H9 (cell line): Measurements from ENCODE around the gene HNRNPLL. TPM values are rescaled to one million over a fixed set of nuclear protein-coding genes. Genes with fewer than 3 reads are reported as not detected.

ENCODE experiments used
- DNase-seq: peaks from one replicate; pipeline ENCODE4 v3.0.0-alpha.2; 2017
- H2AFZ ChIP-seq: one replicate; pipeline ENCODE4 v1.6.1; 2013; ENCODE audit warnings: mild to moderate bottlenecking, low read length, control low read depth, moderate library complexity
- H2AK5ac ChIP-seq: 2 replicates; pipeline ENCODE4 v1.6.1; 2013; ENCODE audit warnings: low read length, control low read depth, mixed read lengths; ENCODE audit not compliant: insufficient read length
- H2BK120ac ChIP-seq: one replicate; pipeline ENCODE4 v1.6.1; 2013; ENCODE audit warnings: low read depth, mild to moderate bottlenecking, low read length, control low read depth, inconsistent platforms; ENCODE audit not compliant: poor library complexity, severe bottlenecking
- H2BK12ac ChIP-seq: 2 replicates; pipeline ENCODE4 v1.6.1; 2013; ENCODE audit warnings: low read length, control low read depth, mixed read lengths, low read depth; ENCODE audit not compliant: insufficient read length
- H2BK15ac ChIP-seq: 2 replicates; pipeline ENCODE4 v1.6.1; 2013; ENCODE audit warnings: low read depth, low read length, control low read depth
- H2BK20ac ChIP-seq: one replicate; pipeline ENCODE4 v1.6.1; 2013; ENCODE audit warnings: low read depth, mild to moderate bottlenecking, low read length, control low read depth, inconsistent platforms; ENCODE audit not compliant: poor library complexity, severe bottlenecking
- H2BK5ac ChIP-seq: 2 replicates; pipeline ENCODE4 v1.6.1; 2013; ENCODE audit warnings: low read length, control low read depth, mixed read lengths; ENCODE audit not compliant: insufficient read length
- H3K14ac ChIP-seq: 2 replicates; pipeline ENCODE4 v1.6.1; 2013; ENCODE audit warnings: low read length, control low read depth; ENCODE audit not compliant: insufficient read depth
- H3K18ac ChIP-seq: 2 replicates; pipeline ENCODE4 v1.6.1; 2013; ENCODE audit warnings: low read depth, mild to moderate bottlenecking, mixed read lengths, low read length, control low read depth; ENCODE audit not compliant: insufficient read length
- H3K23ac ChIP-seq: 2 replicates; pipeline ENCODE4 v1.6.1; 2013; ENCODE audit warnings: low read length, control low read depth, mixed read lengths, low read depth; ENCODE audit not compliant: insufficient read length
- H3K23me2 ChIP-seq: 2 replicates; pipeline ENCODE4 v1.6.1; 2013; ENCODE audit warnings: low read depth, mild to moderate bottlenecking, mixed read lengths, low read length, control low read depth; ENCODE audit not compliant: insufficient read length, poor library complexity, severe bottlenecking
- H3K27ac ChIP-seq: 2 replicates; pipeline ENCODE4 v1.5.1; 2013; ENCODE audit warnings: low read length, control low read depth, mixed read lengths, low read depth; ENCODE audit not compliant: insufficient read length
- H3K27me3 ChIP-seq: 2 replicates; pipeline ENCODE4 v1.6.1; 2013; ENCODE audit warnings: low read length, control low read depth, inconsistent platforms; ENCODE audit not compliant: insufficient read depth
- H3K4ac ChIP-seq: 2 replicates; pipeline ENCODE4 v1.6.1; 2013; ENCODE audit warnings: low read depth, mild to moderate bottlenecking, control low read depth, inconsistent platforms, low read length, moderate library complexity
- H3K4me1 ChIP-seq: 2 replicates; pipeline ENCODE4 v1.6.1; 2013; ENCODE audit warnings: low read length, control low read depth, inconsistent platforms; ENCODE audit not compliant: insufficient read depth
- H3K4me2 ChIP-seq: 2 replicates; pipeline ENCODE4 v1.6.1; 2013; ENCODE audit warnings: low read length, control low read depth, mixed read lengths; ENCODE audit not compliant: insufficient read length, insufficient read depth
- H3K56ac ChIP-seq: 2 replicates; pipeline ENCODE4 v1.6.1; 2013; ENCODE audit warnings: low read depth, mild to moderate bottlenecking, mixed read lengths, low read length, control low read depth; ENCODE audit not compliant: insufficient read length
- H3K79me1 ChIP-seq: 2 replicates; pipeline ENCODE4 v1.6.1; 2013; ENCODE audit warnings: low read depth, mild to moderate bottlenecking, moderate library complexity, low read length, control low read depth, inconsistent platforms; ENCODE audit not compliant: insufficient read depth, poor library complexity, severe bottlenecking
- H3K79me2 ChIP-seq: 2 replicates; pipeline ENCODE4 v1.6.1; 2013; ENCODE audit warnings: low read length, control low read depth, inconsistent platforms; ENCODE audit not compliant: insufficient read depth
- H3K9ac ChIP-seq: 2 replicates; pipeline ENCODE4 v1.6.1; 2013; ENCODE audit warnings: low read length, control low read depth, mixed read lengths; ENCODE audit not compliant: insufficient read length; ENCODE audit errors: extremely low read depth
- H3K9me3 ChIP-seq: one replicate; pipeline ENCODE4 v1.6.1; 2013; ENCODE audit warnings: low read depth, low read length, inconsistent platforms; ENCODE audit not compliant: control insufficient read depth
- H3T11ph ChIP-seq: one replicate; pipeline ENCODE4 v1.6.1; 2013; ENCODE audit warnings: mild to moderate bottlenecking, low read length, control low read depth, inconsistent platforms
- H4K20me1 ChIP-seq: one replicate; pipeline ENCODE4 v1.6.1; 2013; ENCODE audit not compliant: control insufficient read depth, insufficient read length, insufficient read depth
- H4K5ac ChIP-seq: 2 replicates; pipeline ENCODE4 v1.6.1; 2013; ENCODE audit warnings: low read depth, mild to moderate bottlenecking, mixed read lengths, low read length, control low read depth; ENCODE audit not compliant: insufficient read length
- H4K8ac ChIP-seq: replicated peaks from 2 replicates; pipeline ENCODE4 v1.6.1; 2013; ENCODE audit warnings: low read length, control low read depth, mixed read lengths, low read depth; ENCODE audit not compliant: insufficient read length
- H4K91ac ChIP-seq: 2 replicates; pipeline ENCODE4 v1.6.1; 2013; ENCODE audit warnings: low read depth, mild to moderate bottlenecking, moderate library complexity, mixed read lengths, low read length, control low read depth; ENCODE audit not compliant: insufficient read length
- H3K27ac Mint-ChIP-seq, 3 experiments: 2 replicates in 2 of 3; 3 replicates in 1 of 3; pipeline ENCODE4 v1.8.0; 2020 to 2021; ENCODE audit warnings: mixed read lengths in 3 of 3, mild to moderate bottlenecking in 1 of 3, moderate library complexity in 1 of 3
- H3K27me3 Mint-ChIP-seq: 2 replicates; pipeline ENCODE4 v1.8.0; 2021; ENCODE audit warnings: low read depth, mild to moderate bottlenecking, moderate library complexity, mixed read lengths
- H3K36me3 Mint-ChIP-seq, 3 experiments: 2 replicates in 2 of 3; 3 replicates in 1 of 3; pipeline ENCODE4 v1.8.0; 2020 to 2021; ENCODE audit warnings: low read depth in 3 of 3, mixed read lengths in 3 of 3; ENCODE audit not compliant: insufficient read depth in 1 of 3
- H3K4me1 Mint-ChIP-seq, 2 experiments: 2 replicates each; pipeline ENCODE4 v1.8.0; 2020; ENCODE audit warnings: mixed read lengths in 2 of 2
- H3K4me3 Mint-ChIP-seq, 2 experiments: 2 replicates in 1 of 2; 3 replicates in 1 of 2; pipeline ENCODE4 v1.8.0; 2020 to 2021; ENCODE audit warnings: mild to moderate bottlenecking in 2 of 2, mixed read lengths in 2 of 2, moderate library complexity in 1 of 2
- H3K9me3 Mint-ChIP-seq, 2 experiments: 2 replicates in 1 of 2; 3 replicates in 1 of 2; pipeline ENCODE4 v1.8.0; 2020; ENCODE audit warnings: mild to moderate bottlenecking in 2 of 2, mixed read lengths in 2 of 2, moderate library complexity in 1 of 2
- CTCF ChIP-seq: fragments of 200-600 bp; sonication (generic); conservative IDR thresholded peaks from 3 replicates; pipeline ENCODE4 v1.8.0; 2021; ENCODE audit warnings: antibody characterized with exemption, mild to moderate bottlenecking
- WGBS: extraction: QIAGEN DNeasy Blood & Tissue Kit; methylation state at CpG from one replicate; pipeline ENCODE4 v1.1.7; 2013; ENCODE audit warnings: missing lambda C conversion rate, low lambda C conversion rate, mixed read lengths; ENCODE audit not compliant: insufficient read length; ENCODE audit errors: extremely low coverage; 5-methylcytosine and 5-hydroxymethylcytosine counted together
- total RNA-seq: library from RNA; stranded (reverse); gene quantifications from 2 replicates; pipeline ENCODE4 v1.2.1, GENCODE V29; 2021

HNRNPLL gene
- total RNA-seq, 1 experiment from 2014 or later: 52.3 TPM

- no peak overlapping the region for H2AK5ac ChIP-seq
- H3K56ac ChIP-seq: no peak overlapping the region
- H3K18ac ChIP-seq: no peak overlapping the region
- no peaks in the 10 kb centered on the region for H3K23me2 ChIP-seq
- H3K9me3 ChIP-seq: no peaks in the 10 kb centered on the region
- Mint-ChIP-seq H3K27ac (no peak overlapping the region; a peak in 1 of 7 replicates), H3K4me1 (peaks cover 7 to 9% of the 10 kb centered on the region in 2 experiments), H3K9me3 (no peaks in the 10 kb centered on the region), H3K36me3 (no peaks in the 10 kb centered on the region), H3K4me3 (no peak overlapping the region), H3K27me3 (peaks cover 17% of the 10 kb centered on the region)
- WGBS: no CpG with 5 or more reads among the region's 14 CpGs
- H2AFZ ChIP-seq: no peak overlapping the region
- H3T11ph ChIP-seq: no peak overlapping the region
- no peak overlapping the region for H3K4me2 ChIP-seq
- H3K27ac ChIP-seq: no peak overlapping the region
- no peak overlapping the region for H4K91ac ChIP-seq
- H3K79me1 ChIP-seq: no peaks in the 10 kb centered on the region
- no peak for TF ChIP-seq CTCF
- no peak for DNase-seq
- H3K4me1 ChIP-seq: 0 out of 2 replicates have a peak, but pooled peaks cover 3% of the 10 kb centered on the region
- H3K9ac ChIP-seq: no peak overlapping the region
- H3K4ac ChIP-seq: no peak overlapping the region
- no peak overlapping the region for H3K23ac ChIP-seq
- no peak overlapping the region for H4K5ac ChIP-seq
- no peaks in the 10 kb centered on the region for H4K20me1 ChIP-seq
- no peak overlapping the region for H4K8ac ChIP-seq
- H2BK12ac ChIP-seq: no peak overlapping the region
- H2BK15ac ChIP-seq: no peak overlapping the region
- H2BK20ac ChIP-seq: no peak overlapping the region
- no peak overlapping the region for H2BK120ac ChIP-seq
- H3K27me3 ChIP-seq: no peaks in the 10 kb centered on the region
- no peak overlapping the region; the same call in 1 of the 2 replicates for H3K14ac ChIP-seq
- no peak overlapping the region for H2BK5ac ChIP-seq
- H3K79me2 ChIP-seq: no peaks in the 10 kb centered on the region
Measured at GRCh38 chr2:38529208-38529607, 73.5 kb downstream of the HNRNPLL start.
